Middle frontal gyrus (tissue), 1 donor: ENCODE results near the gene PCDHA2.
"Not testable (repeated sequence)": the region's sequence is repeated elsewhere in the genome, so short reads cannot be mapped to it uniquely, and the experiment has no call there.

ENCODE experiments used
- DNase-seq: peaks from one replicate; pipeline ENCODE4 v3.0.0-alpha.2; 2015; ENCODE audit warnings: low spot score; ENCODE audit errors: extremely low spot score

PCDHA2 gene

GRCh38 chr5:140821375-140822280 is 27.0 kb downstream of the PCDHA2 start, which contains the start of gene PCDHA5:
PCDHA5 (plus strand) TSS chr5:140821613.
- DNase-seq = no peak

DNA sequence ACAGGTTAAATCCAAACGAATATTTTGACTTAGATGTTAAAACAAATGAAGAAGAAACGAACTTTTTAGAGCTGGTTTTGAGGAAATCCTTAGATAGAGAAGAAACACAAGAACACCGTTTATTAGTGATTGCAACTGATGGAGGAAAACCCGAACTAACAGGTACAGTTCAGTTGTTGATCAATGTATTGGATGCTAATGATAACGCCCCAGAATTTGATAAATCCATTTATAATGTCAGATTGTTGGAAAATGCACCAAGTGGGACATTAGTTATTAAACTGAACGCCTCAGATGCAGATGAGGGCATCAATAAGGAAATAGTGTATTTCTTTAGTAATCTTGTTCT is 27.6 kb downstream of the PCDHA2 start:
- DNase-seq = no peak

DNA sequence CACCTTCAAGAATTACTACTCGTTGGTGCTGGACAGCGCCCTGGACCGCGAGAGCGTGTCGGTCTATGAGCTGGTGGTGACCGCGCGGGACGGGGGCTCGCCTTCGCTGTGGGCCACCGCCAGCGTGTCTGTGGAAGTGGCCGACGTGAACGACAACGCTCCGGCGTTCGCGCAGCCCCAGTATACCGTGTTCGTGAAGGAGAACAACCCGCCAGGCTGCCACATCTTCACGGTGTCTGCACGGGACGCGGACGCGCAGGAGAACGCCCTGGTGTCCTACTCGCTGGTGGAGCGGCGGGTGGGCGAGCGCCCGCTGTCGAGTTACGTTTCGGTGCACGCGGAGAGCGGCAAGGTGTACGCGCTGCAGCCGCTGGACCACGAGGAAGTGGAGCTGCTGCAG is 28.3 kb downstream of the PCDHA2 start:
- not testable (repeated sequence) for DNase-seq

DNA sequence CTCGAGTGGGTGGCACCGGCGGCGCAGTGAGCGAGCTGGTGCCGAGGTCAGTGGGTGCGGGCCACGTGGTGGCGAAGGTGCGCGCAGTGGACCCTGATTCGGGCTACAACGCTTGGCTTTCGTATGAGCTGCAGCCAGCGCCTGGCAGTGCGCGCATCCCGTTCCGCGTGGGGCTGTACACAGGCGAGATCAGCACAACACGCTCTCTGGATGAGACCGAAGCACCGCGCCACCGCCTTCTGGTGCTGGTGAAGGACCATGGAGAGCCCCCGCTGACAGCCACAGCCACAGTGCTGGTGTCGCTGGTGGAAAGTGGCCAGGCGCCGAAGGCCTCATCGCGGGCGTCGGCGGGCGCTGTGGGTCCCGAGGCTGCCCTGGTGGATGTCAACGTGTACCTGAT is 28.8 kb downstream of the PCDHA2 start:
- no peak for DNase-seq

- no peak for DNase-seq
These were observed 33.2 kb downstream of the PCDHA2 start, which contains the start of gene PCDHA6 for GRCh38 chr5:140827704-140828361. PCDHA6 (plus strand) TSS chr5:140827960; CDS start chr5:140828092, 132 bp downstream.

- DNase-seq = no peak
These were observed 33.7 kb downstream of the PCDHA2 start for GRCh38 chr5:140828362-140828737.

GRCh38 chr5:140829511-140830501 is 35.2 kb downstream of the PCDHA2 start:
- DNase-seq = not testable (repeated sequence)

GRCh38 chr5:140833993-140834392 is 39.3 kb downstream of the PCDHA2 start, which contains the start of gene PCDHA7:
PCDHA7 (plus strand) TSS chr5:140834269; CDS start chr5:140834384, 115 bp downstream.
- DNase-seq = no peak

DNA sequence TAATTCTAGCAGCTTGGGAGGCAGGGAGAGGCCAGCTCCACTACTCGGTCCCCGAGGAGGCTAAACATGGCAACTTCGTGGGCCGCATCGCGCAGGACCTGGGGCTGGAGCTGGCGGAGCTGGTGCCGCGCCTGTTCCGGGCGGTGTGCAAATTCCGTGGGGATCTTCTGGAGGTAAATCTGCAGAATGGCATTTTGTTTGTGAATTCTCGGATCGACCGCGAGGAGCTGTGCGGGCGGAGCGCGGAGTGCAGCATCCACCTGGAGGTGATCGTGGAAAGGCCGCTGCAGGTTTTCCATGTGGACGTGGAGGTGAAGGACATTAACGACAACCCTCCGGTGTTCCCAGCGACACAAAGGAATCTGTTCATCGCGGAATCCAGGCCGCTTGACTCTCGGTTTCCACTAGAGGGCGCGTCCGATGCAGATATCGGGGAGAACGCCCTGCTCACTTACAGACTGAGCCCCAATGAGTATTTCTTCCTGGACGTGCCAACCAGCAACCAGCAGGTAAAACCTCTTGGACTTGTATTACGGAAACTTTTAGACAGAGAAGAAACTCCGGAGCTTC is 39.9 kb downstream of the PCDHA2 start:
- DNase-seq = not testable (repeated sequence)

DNA sequence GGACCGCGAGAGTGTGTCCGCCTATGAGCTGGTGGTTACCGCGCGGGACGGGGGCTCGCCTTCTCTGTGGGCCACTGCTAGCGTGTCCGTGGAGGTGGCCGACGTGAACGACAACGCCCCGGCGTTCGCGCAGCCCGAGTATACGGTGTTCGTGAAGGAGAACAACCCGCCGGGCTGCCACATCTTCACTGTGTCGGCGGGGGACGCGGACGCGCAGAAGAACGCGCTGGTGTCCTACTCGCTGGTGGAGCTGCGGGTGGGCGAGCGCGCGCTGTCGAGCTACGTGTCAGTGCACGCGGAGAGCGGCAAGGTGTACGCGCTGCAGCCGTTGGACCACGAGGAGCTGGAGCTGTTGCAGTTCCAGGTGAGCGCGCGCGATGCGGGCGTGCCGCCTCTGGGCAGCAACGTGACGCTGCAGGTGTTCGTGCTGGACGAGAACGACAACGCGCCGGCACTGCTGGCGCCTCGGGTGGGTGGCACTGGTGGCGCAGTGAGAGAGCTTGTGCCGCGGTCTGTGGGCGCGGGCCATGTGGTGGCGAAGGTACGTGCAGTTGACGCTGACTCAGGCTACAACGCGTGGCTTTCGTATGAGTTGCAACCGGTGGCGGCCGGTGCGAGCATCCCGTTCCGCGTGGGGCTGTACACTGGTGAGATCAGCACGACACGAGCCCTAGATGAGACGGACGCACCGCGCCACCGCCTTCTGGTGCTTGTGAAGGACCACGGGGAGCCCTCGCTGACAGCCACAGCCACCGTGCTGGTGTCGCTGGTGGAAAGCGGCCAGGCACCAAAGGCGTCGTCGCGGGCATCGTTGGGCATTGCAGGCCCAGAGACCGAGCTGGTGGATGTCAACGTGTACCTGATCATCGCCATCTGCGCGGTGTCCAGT is 41.2 kb downstream of the PCDHA2 start:
- no peak for DNase-seq

DNA sequence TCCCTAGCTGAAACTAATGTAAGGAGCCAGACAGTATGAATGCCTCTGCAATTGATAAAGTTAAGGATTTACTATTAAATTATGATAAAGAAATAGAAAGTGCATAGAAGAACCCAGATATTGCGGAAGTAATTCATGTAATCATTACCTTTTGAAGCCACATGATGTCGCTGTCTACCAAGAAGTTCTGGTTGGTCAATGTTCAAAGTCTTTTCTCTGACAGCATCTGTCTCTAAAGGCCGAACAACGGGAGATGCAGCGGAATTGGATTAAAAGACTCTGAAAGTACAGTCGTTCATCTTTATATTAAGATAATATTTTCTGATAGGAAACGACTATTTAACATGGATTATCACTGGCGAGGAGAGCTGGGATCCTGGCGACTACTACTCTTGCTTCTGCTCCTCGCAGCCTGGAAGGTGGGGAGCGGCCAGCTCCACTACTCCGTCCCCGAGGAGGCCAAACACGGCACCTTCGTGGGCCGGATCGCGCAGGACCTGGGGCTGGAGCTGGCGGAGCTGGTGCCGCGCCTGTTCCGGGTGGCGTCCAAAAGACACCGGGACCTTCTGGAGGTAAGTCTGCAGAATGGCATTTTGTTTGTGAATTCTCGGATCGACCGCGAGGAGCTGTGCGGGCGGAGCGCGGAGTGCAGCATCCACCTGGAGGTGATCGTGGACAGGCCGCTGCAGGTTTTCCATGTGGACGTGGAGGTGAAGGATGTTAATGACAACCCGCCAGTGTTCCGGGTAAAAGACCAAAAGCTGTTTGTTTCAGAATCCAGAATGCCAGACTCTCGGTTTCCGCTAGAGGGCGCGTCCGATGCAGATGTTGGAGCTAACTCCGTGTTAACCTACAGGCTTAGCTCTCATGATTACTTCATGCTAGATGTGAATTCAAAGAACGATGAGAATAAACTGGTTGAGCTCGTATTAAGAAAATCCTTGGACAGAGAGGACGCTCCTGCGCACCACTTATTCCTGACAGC is 46.6 kb downstream of the PCDHA2 start, which contains the start of gene PCDHA8:
PCDHA8 (plus strand) TSS at position 210 of the 985 bp plus-strand sequence; CDS start at position 345, 135 bp downstream.
- no peak for DNase-seq

DNA sequence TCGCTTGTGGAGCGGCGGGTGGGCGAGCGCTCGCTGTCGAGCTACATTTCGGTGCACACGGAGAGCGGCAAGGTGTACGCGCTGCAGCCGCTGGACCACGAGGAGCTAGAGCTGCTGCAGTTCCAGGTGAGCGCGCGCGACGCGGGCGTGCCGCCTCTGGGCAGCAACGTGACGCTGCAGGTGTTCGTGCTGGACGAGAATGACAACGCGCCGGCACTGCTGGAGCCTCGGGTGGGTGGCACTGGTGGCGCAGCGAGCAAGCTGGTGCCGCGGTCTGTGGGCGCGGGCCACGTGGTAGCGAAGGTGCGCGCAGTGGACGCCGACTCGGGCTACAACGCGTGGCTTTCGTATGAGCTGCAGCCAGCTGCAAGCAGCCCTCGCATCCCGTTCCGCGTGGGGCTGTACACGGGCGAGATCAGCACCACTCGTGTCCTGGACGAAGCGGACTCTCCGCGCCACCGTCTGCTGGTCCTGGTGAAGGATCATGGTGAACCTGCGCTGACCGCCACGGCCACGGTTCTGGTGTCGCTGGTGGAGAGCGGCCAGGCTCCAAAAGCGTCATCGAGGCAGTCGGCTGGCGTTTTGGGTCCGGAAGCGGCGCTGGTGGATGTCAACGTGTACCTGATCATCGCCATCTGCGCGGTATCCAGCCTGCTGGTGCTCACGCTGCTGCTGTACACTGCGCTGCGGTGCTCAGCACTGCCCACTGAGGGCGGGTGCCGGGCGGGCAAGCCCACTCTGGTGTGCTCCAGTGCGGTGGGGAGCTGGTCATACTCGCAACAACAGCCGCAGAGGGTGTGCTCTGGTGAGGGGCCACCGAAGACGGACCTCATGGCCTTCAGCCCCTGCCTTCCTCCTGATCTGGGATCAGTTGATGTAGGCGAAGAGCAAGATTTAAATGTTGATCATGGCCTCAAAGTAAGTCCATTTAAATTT is 48.4 kb downstream of the PCDHA2 start:
- no peak for DNase-seq
